Measurements from ENCODE around the gene CLSTN2.

The CLSTN2 gene

DNA sequence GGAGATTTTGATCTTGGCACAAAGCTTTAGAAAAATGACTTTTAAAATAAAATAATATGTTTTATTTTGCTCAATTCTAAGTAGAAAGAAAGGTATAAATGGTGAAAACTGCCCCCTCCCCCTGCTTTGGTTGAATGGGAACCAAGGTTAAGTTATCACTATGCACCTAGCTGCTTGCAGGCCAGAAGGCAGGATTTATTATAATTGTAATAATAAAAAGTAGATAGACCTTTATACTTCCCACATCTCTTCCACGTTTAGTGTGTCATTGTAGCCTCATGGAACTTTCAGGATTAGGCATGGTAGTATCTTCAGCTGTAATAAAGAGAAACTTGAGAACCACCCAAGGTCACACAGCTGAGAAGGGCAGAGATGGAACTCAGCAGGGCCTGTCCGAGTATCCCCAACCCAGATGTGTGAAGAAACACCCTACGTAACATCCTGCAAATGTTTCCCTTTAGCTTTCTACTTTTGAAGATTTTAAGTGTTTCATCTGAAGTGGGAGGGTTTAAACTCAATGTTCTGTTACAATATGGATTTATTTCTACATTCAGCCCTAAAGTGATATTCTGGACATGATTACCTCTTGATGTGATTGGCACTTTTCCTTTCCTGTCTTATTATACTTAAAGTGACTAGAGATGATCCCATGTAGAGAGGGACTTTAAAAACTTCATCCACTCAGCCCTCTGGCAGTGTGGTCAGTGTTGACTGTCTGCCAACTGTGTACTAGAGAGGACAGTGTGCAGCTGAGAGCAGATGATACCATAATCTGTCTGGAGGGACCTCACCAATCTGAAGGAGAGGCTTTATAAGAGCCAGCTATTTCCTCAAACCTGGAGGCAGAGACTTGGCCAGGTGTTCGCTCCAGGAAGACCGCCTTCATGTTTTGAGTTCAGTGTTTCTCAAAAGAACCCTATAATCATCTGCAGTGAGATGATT, 460.4 kb downstream of the CLSTN2 start:
- no peak for DNase-seq (ENCODE audit: extremely low spot score)
- POLR2A ChIA-PET, result no interaction called here
- TF ChIP-seq, protein P1, sequence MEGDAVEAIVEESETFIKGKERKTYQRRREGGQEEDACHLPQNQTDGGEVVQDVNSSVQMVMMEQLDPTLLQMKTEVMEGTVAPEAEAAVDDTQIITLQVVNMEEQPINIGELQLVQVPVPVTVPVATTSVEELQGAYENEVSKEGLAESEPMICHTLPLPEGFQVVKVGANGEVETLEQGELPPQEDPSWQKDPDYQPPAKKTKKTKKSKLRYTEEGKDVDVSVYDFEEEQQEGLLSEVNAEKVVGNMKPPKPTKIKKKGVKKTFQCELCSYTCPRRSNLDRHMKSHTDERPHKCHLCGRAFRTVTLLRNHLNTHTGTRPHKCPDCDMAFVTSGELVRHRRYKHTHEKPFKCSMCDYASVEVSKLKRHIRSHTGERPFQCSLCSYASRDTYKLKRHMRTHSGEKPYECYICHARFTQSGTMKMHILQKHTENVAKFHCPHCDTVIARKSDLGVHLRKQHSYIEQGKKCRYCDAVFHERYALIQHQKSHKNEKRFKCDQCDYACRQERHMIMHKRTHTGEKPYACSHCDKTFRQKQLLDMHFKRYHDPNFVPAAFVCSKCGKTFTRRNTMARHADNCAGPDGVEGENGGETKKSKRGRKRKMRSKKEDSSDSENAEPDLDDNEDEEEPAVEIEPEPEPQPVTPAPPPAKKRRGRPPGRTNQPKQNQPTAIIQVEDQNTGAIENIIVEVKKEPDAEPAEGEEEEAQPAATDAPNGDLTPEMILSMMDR (IDR thresholded peaks at IDR 0.05; ENCODE audit: control extremely low read depth, extremely low read depth, low read depth, missing control alignments), result no peak
- CTCF ChIA-PET, result interaction anchor here (1.5 kb wide), 1 partner anchor 67 kb away, joined by 3 read pairs; no protein-coding TSS in a partner anchor

- CTCF ChIA-PET, result interaction anchor here (1.5 kb wide), 1 partner anchor 66 kb away, joined by 3 read pairs; no protein-coding TSS in a partner anchor
- POLR2A ChIA-PET, result no interaction called here
- TF ChIP-seq, protein P1 (IDR thresholded peaks at IDR 0.05; ENCODE audit: control extremely low read depth, extremely low read depth, low read depth, missing control alignments), result no peak
- no peak for DNase-seq (ENCODE audit: extremely low spot score)
These were observed 461.1 kb downstream of the CLSTN2 start for GRCh38 chr3:140396110-140396509.

DNA sequence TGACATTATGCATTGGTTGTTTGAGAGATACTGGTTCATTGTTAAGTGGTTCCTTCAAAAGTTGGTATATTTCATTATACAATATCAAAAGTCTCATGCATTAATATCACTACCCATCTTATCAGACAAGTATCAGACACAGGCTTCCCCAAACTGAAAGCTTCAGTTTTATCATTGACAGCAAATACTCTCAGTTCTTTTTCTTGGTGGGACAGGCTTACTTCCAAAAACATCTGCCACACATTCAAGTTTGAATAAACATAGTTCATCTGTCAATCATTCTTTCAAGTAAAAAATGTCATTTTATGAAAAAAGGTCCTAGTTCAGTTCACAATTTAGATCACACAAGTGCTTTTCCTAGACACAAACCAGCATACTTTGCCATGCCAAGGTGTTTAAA, 462.9 kb downstream of the CLSTN2 start:
- no peak for DNase-seq (ENCODE audit: extremely low spot score)
- ChIA-PET POLR2A (no interaction called here), CTCF (no interaction called here)
- TF ChIP-seq, protein P1 (IDR thresholded peaks at IDR 0.05; ENCODE audit: control extremely low read depth, extremely low read depth, low read depth, missing control alignments), result no peak

GRCh38 chr3:140398387-140398786, 463.4 kb downstream of the CLSTN2 start:
- TF ChIP-seq, protein P1 (IDR thresholded peaks at IDR 0.05; ENCODE audit: control extremely low read depth, extremely low read depth, low read depth, missing control alignments), result no peak
- CTCF ChIA-PET, result no interaction called here
- POLR2A ChIA-PET, result no interaction called here
- no peak for DNase-seq (ENCODE audit: extremely low spot score)

GRCh38 chr3:140399871-140400270, 464.9 kb downstream of the CLSTN2 start:
- DNase-seq (ENCODE audit: extremely low spot score), result no peak
- ChIA-PET POLR2A (no interaction called here), CTCF (no interaction called here)
- TF ChIP-seq, protein P1 (IDR thresholded peaks at IDR 0.05; ENCODE audit: control extremely low read depth, extremely low read depth, low read depth, missing control alignments), result no peak

GRCh38 chr3:140403079-140403478, 468.1 kb downstream of the CLSTN2 start:
- TF ChIP-seq, protein P1 (IDR thresholded peaks at IDR 0.05; ENCODE audit: control extremely low read depth, extremely low read depth, low read depth, missing control alignments), result no peak
- no peak for DNase-seq (ENCODE audit: extremely low spot score)
- CTCF ChIA-PET, result no interaction called here
- POLR2A ChIA-PET, result no interaction called here
